ENCODE measurements around the gene BRD1.

The BRD1 gene

DNA sequence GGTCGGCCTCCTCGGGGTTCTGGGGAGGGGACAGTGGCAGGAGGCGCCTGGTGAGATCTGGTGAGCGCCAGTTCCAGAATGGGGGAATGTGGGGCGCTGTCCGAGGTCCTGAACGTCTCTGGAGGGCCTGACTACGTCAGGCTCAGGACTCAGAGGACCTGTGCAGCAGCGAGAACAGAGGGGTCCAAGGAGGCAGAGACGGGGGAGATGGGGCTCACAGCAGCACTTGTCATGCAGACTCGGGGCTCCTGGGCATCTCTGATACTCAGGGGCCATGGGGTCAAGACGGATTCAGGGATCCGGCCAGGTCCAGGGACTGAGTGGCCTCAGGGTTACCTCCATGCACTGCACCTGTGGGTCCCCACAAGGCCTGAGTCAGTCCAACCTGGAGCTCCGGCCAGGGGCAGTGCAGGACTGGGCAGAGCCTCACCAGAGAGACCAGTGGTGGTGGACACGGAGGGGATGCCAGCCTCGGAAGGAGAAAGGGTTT lies 92.2 kb downstream of the BRD1 start:
- H3K27ac ChIP-seq = no peak overlapping the region
- H3K27me3 ChIP-seq = peaks cover 33% of the 10 kb centered on the region
- H3K9me3 ChIP-seq = no peaks in the 10 kb centered on the region
- H3K4me1 ChIP-seq (ENCODE audit: control insufficient read depth in 1 of 2, insufficient read depth in 1 of 2, low read depth in 1 of 2, low read length in 1 of 2) = no peaks in the 10 kb centered on the region
- no peaks in the 10 kb centered on the region for H3K36me3 ChIP-seq
- TF ChIP-seq, protein P1, sequence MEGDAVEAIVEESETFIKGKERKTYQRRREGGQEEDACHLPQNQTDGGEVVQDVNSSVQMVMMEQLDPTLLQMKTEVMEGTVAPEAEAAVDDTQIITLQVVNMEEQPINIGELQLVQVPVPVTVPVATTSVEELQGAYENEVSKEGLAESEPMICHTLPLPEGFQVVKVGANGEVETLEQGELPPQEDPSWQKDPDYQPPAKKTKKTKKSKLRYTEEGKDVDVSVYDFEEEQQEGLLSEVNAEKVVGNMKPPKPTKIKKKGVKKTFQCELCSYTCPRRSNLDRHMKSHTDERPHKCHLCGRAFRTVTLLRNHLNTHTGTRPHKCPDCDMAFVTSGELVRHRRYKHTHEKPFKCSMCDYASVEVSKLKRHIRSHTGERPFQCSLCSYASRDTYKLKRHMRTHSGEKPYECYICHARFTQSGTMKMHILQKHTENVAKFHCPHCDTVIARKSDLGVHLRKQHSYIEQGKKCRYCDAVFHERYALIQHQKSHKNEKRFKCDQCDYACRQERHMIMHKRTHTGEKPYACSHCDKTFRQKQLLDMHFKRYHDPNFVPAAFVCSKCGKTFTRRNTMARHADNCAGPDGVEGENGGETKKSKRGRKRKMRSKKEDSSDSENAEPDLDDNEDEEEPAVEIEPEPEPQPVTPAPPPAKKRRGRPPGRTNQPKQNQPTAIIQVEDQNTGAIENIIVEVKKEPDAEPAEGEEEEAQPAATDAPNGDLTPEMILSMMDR (IDR thresholded peaks at IDR 0.05) = no peak
- no peak overlapping the region for H3K4me3 ChIP-seq (ENCODE audit: low read depth in 1 of 2, low read length in 1 of 2)

DNA sequence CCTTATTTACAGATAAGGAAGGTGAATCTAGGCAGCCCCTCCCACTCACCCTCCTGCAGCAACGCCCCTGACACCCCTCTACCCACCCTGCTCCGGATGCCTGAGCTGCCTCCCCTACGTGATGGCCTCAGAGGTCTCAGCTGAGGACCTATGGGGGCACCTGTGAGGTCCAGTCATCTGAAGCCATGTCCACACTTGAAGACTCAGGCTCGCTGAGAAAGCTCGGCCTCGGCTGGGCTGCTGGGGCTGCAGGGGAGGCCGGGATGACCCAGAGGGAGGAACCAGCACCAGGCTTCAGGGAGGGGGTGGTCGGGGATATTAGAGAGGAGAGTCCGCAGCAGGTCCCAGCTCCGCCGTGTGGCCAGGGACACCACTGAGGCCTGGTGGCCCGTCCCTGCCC lies 92.8 kb downstream of the BRD1 start:
- Histone ChIP-seq H3K36me3 (no peaks in the 10 kb centered on the region), H3K27me3 (peaks cover 38% of the 10 kb centered on the region), H3K27ac (no peak overlapping the region), H3K9me3 (no peaks in the 10 kb centered on the region), H3K4me3 (ENCODE audit: low read depth in 1 of 2, low read length in 1 of 2) (no peak overlapping the region), H3K4me1 (ENCODE audit: control insufficient read depth in 1 of 2, insufficient read depth in 1 of 2, low read depth in 1 of 2, low read length in 1 of 2) (no peaks in the 10 kb centered on the region)
- TF ChIP-seq, protein P1 (IDR thresholded peaks at IDR 0.05) = no peak

DNA sequence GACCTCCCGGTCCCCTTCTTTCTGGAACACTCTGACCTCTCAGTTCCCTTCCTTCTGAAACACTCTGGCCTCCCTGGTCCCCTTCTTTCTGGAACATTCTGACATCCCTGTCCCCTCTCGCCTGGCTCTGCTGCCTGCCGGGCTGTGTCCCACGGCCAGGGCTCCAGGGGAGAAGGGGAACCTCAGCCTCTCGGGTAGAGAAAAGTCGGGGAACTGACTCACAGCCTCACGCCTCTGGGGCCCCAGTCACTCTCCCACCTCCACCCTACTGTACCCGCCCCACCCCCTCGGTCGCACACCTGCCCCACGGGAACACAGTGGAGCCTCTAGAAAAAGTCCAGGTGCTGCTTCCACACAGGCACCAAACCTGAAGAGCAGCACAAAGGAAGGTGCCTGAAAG lies 93.3 kb downstream of the BRD1 start:
- Histone ChIP-seq H3K4me1 (ENCODE audit: control insufficient read depth in 1 of 2, insufficient read depth in 1 of 2, low read depth in 1 of 2, low read length in 1 of 2) (no peaks in the 10 kb centered on the region), H3K4me3 (ENCODE audit: low read depth in 1 of 2, low read length in 1 of 2) (no peak overlapping the region), H3K27me3 (peaks cover 43% of the 10 kb centered on the region), H3K9me3 (no peaks in the 10 kb centered on the region), H3K27ac (no peak overlapping the region), H3K36me3 (no peaks in the 10 kb centered on the region)
- TF ChIP-seq, protein P1 (IDR thresholded peaks at IDR 0.05) = no peak

DNA sequence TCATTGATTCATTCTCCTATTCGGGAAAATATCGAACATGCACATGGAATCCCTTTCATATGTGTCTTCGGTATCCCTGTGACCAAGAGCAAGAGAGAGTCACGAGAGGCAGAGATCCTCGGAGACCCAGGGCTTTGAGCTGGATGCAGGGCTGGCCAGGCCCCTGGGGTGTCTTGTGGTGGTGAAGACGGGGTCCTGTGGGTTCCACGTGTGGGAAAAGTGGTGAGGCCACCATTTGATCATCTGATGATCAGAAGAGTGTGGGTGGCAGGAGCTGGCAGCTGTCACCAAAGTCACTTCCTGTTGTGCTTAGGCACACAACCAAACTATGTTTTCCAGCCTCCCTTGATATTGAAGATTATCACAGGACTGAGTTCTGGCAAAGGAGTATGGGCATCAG lies 94.0 kb downstream of the BRD1 start:
- H3K27me3 ChIP-seq = peaks cover 50% of the 10 kb centered on the region
- H3K4me1 ChIP-seq (ENCODE audit: control insufficient read depth in 1 of 2, insufficient read depth in 1 of 2, low read depth in 1 of 2, low read length in 1 of 2) = no peaks in the 10 kb centered on the region
- TF ChIP-seq, protein P1 (IDR thresholded peaks at IDR 0.05) = no peak
- H3K36me3 ChIP-seq = no peaks in the 10 kb centered on the region
- no peak overlapping the region for H3K4me3 ChIP-seq (ENCODE audit: low read depth in 1 of 2, low read length in 1 of 2)
- no peaks in the 10 kb centered on the region for H3K9me3 ChIP-seq
- H3K27ac ChIP-seq = no peak overlapping the region

DNA sequence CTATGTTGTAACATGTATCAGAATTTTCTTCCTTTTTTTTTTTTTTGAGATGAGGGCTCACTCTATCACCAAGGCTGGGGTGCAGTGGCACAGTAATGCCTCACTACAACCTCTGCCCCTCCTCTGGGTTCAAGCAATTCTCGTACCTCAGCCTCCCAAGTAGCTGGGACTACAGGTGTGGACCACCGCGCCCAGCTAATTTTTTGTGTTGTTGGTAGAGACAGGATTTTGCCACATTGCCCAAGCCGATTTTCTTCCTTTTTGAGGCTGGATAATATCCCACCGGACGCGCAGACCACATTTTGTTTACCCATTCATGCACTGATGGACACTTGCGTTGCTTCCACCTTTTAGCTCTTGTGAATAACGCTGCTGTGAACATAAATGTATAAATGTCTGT lies 97.0 kb downstream of the BRD1 start:
- Histone ChIP-seq H3K4me3 (ENCODE audit: low read depth in 1 of 2, low read length in 1 of 2) (no peak overlapping the region), H3K4me1 (ENCODE audit: control insufficient read depth in 1 of 2, insufficient read depth in 1 of 2, low read depth in 1 of 2, low read length in 1 of 2) (no peaks in the 10 kb centered on the region), H3K9me3 (no peaks in the 10 kb centered on the region), H3K36me3 (no peaks in the 10 kb centered on the region), H3K27me3 (peaks cover 80% of the 10 kb centered on the region), H3K27ac (no peak overlapping the region)
- TF ChIP-seq, protein P1 (IDR thresholded peaks at IDR 0.05) = no peak
